ENCODE measurements around the gene STXBP5. TPM values are rescaled to one million over a fixed set of nuclear protein-coding genes. Genes with fewer than 3 reads are reported as not detected.

The STXBP5 gene
- polyA plus RNA-seq, 1 experiment = 21.0 TPM

GRCh38 chr6:147282566-147282959 is 78.3 kb downstream of the STXBP5 start:
- POLR2A ChIA-PET = no interaction called here
- CTCF ChIA-PET = interaction anchor here (0.5 to 1.3 kb wide), 3 partner anchors 371 to 426 kb away, joined by 3 to 4 read pairs (median 3); no protein-coding TSS in a partner anchor
- TF ChIP-seq CTCF (IDR thresholded peaks at IDR 0.05; ENCODE audit: insufficient read depth, low read depth, low read length) = no peak
- Histone ChIP-seq H3K4me3 (ENCODE audit: low read depth, low read length) (no peak overlapping the region), H3K36me3 (ENCODE audit: control insufficient read depth, insufficient read depth, low read length) (no peaks in the 10 kb centered on the region), H3K27me3 (ENCODE audit: control insufficient read depth, insufficient read depth, low read length) (no peaks in the 10 kb centered on the region)
- no peak for DNase-seq (ENCODE audit: low read depth)

GRCh38 chr6:147283460-147283859 is 79.2 kb downstream of the STXBP5 start:
- CTCF ChIA-PET = interaction anchor here (0.5 to 1.2 kb wide), 2 partner anchors 427 to 433 kb away, joined by 3 to 4 read pairs; no protein-coding TSS in a partner anchor
- no peak for DNase-seq (ENCODE audit: low read depth)
- POLR2A ChIA-PET = no interaction called here
- Histone ChIP-seq H3K27me3 (ENCODE audit: control insufficient read depth, insufficient read depth, low read length) (no peaks in the 10 kb centered on the region), H3K4me3 (ENCODE audit: low read depth, low read length) (no peak overlapping the region), H3K36me3 (ENCODE audit: control insufficient read depth, insufficient read depth, low read length) (no peaks in the 10 kb centered on the region)
- no peak for TF ChIP-seq CTCF (IDR thresholded peaks at IDR 0.05; ENCODE audit: insufficient read depth, low read depth, low read length)

DNA sequence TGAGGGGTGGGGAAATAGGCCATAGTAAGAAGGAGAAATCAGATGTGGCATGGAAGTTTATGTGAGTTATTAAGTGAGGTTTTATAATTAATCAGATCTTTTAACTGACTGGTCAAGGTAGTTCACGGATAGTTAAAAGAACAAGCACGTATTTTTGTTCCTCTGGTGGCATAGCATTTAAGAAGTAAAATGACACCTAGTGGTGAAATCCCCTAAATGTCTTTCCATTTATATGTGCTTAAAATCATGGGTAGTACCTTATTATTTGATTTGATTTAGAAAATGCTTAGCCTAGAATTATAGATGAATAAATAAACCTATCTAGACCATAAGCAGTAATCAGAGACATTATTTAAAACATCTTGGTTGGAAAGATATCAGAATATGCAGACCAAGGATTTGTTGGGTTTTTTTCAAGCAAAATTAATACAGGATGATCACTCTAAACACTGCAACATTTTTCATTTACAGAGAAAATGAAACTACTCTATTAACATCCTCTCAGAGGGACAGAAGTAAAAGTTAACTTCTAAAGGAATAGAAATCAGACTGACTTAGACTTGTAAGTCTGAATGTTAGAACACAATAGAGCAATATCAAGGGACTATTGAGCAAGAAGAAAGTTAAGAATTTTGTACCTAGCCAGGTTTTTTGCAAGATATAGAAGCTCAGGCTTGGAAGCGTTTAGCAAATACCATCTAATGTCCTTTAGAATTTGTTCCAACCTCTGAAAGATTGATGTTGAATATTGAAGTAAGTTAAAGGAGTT is 81.1 kb downstream of the STXBP5 start:
- H3K36me3 ChIP-seq (ENCODE audit: control insufficient read depth, insufficient read depth, low read length) = peaks cover 2% of the 10 kb centered on the region; the same call in 1 of the 2 replicates
- H3K4me3 ChIP-seq (ENCODE audit: low read depth, low read length) = no peak overlapping the region
- POLR2A ChIA-PET = no interaction called here
- CTCF ChIA-PET = interaction anchor here (1.0 to 1.4 kb wide), 3 partner anchors 393 to 431 kb away, joined by 3 to 5 read pairs (median 4); no protein-coding TSS in a partner anchor
- peak; percentile 52 for TF ChIP-seq CTCF (IDR thresholded peaks at IDR 0.05; ENCODE audit: insufficient read depth, low read depth, low read length)
- H3K27me3 ChIP-seq (ENCODE audit: control insufficient read depth, insufficient read depth, low read length) = no peaks in the 10 kb centered on the region
- DNase-seq (ENCODE audit: low read depth) = no peak

GRCh38 chr6:147287869-147288271 is 83.7 kb downstream of the STXBP5 start:
- Histone ChIP-seq H3K27me3 (ENCODE audit: control insufficient read depth, insufficient read depth, low read length) (no peaks in the 10 kb centered on the region), H3K36me3 (ENCODE audit: control insufficient read depth, insufficient read depth, low read length) (peaks cover 2% of the 10 kb centered on the region; the same call in 1 of the 2 replicates), H3K4me3 (ENCODE audit: low read depth, low read length) (no peak overlapping the region)
- POLR2A ChIA-PET = no interaction called here
- CTCF ChIA-PET = interaction anchor here (0.6 to 1.2 kb wide), 4 partner anchors 14 to 431 kb away, joined by 3 to 4 read pairs (median 3); no protein-coding TSS in a partner anchor
- no peak for TF ChIP-seq CTCF (IDR thresholded peaks at IDR 0.05; ENCODE audit: insufficient read depth, low read depth, low read length)
- DNase-seq (ENCODE audit: low read depth) = no peak

GRCh38 chr6:147297124-147297523 is 92.9 kb downstream of the STXBP5 start:
- Histone ChIP-seq H3K27me3 (ENCODE audit: control insufficient read depth, insufficient read depth, low read length) (no peaks in the 10 kb centered on the region), H3K4me3 (ENCODE audit: low read depth, low read length) (no peak overlapping the region), H3K36me3 (ENCODE audit: control insufficient read depth, insufficient read depth, low read length) (peaks cover 9% of the 10 kb centered on the region)
- DNase-seq (ENCODE audit: low read depth) = no peak
- CTCF ChIA-PET = no interaction called here
- no peak for TF ChIP-seq CTCF (IDR thresholded peaks at IDR 0.05; ENCODE audit: insufficient read depth, low read depth, low read length)
- POLR2A ChIA-PET = no interaction called here
